Measurements from ENCODE around the gene E2F1.
"Not testable (repeated sequence)": the region's sequence is repeated elsewhere in the genome, so short reads cannot be mapped to it uniquely, and the experiment has no call there.

The E2F1 gene

DNA sequence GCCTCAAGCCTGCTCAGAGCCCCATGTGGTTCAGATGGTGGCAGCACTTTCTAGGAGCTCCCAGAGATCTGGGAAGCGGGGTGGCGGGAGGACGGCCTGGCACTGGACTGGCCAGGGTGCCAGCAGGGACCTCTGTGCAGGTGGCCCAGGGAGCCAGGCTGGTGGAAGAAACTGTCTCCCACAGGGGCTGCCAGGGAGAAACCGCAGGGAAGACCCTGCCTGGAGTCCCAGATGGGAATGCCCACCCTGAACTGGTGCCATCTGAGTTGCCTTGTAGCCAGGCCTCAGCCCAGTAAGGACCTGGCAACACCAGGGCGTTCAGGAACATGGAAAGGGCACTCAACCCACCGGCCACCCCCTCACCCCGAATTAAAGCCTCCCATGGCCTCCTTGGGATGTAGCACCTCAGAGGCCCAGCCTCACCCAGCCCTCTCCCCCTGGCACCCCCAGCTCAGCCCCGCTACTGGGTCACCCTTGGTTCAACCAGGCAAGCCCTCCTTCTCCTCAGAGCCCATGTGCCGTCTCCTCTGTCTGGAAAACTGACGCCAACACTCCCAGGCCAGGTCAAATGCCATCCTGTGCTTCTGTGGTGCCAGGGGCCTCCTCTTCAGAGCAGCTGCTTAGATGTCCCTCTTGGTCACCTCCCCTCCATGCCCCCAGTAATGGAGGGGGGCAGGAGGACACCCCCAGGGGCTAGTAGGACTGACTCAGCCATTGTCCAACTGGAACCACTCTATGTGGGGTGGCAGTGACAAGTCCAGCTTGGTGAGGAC, 30.0 kb downstream of the E2F1 start:
- no peak for DNase-seq

DNA sequence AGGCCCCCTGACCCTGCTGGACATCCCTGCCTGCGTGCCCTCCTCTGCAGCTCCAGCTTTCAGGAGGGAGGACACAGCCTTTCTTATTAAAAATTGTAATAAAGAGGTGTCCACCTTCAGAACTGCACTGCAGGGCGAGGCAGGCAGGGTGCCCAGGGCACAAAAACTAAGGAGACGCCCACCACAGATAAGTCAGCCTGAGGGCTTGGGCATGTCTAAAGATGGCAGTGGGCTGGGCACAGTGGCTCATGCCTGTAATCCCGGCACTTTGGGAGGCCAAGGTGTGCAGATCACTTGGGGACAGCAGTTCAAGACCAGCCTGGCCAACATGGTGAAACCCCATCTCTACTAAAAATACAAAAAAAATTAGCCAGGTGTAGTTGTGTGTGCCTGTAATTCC, 31.0 kb downstream of the E2F1 start:
- DNase-seq = no peak

DNA sequence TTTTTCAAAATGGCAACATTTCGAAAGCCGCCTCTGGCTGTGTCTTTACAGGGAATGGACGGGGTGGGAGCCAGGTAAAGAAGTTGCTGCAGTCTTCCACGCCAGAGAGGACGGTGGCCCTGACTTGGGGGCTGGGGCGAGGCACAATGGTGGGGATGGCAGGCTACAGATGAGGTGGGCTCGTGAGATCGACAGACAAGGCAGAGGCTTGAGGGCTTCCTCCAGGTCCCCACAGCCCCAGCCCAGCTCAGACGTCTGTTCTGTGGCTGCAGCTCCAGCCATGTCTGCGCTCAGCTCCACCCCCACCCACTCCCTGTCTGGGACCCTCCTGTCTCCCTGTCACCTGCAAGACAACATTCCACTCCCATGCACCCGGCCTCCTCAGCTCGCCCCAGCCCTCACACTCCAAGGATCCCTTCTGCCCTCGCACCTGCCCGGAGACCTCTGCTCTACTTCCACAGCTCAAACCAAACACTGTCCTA, 31.5 kb downstream of the E2F1 start:
- no peak for DNase-seq

DNA sequence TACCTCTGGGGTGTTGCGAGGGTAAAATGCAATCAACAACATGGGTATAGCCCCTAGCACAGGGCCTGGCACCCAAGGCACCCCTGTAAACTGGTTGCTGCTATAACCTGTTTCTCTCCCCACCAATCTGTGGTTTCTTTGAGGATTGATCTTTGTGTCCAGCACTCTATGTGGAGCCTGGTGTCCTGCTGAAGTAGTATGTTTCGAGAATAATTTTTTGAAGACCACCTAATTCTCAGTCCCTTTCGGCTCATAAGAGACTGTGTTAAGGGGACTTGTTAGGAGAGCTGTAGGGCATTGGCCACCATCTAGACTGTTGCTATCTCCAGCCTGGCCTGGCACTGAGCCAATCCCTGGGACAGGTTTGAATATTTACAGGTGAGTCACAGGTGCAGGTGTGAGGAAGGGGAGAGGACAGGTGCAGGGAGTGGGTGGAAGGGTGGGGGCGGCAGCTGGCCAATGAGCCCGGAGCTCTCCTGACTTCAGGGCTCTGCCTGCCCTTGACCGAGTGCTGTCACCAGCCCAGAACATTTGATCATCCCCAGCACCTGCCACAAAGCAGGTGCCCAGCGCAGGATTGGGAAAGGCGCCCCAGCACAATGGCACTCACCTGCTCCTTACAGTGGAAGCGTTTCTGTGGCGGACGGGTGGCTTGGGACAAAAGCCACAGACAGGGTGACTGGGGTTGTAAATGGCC, 32.1 kb downstream of the E2F1 start:
- DNase-seq = peak; percentile 99

DNA sequence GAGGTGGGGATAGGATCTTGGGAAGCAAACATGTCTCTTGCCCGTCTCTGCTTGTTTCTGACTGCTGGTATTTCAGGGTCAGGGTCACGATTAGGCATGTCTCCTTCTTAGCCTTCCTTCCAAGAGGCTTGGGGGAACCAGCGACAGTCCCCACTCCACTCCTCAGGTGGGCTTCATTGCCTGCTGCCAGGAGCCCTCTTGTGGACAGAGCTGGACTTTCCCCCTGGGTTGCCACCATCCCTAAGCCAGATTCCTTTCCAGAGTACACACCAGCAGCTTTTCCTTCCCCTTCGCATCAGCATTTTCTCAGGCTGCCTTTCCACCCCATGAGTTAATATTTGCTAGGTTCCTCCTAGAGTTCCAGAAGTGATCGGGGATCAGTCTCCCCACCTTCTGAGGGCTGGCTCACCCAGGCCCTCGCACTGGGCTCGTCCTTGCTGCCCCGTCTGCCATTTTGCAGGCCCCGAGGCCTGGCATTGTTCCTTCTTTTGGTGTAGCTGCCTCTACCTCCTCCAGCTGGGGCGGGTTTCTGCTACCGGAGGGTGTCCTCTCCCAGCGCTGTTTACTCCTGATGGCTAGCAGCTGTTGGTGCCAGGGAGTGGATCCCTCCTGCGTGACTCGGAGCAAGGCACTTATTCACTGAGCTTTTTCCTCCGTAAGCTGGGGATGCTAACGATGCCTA, 32.8 kb downstream of the E2F1 start:
- DNase-seq = peak; percentile 82

DNA sequence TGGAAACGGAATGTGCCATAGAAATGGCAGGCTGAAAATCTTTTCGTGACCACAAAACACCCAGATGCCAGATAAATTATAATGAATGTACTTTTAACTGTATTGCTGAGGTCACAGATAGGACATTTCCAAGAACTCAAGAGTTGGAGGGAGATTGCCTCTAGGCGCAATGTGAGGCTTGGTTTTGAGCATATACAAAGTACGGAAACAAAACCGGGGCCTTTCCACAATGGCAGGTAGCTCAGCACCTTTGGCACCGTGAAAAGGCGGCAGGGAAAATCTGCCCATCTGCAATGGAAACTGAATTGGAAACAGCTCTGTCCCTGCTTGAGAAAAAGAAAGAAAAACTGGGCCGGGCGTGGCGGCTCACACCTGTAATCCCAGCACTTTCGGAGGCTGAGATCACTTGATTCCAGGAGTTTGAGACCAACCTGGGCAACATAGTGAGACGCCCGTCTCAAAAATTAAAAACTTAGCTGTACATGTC, 34.6 kb downstream of the E2F1 start:
- no peak for DNase-seq

DNA sequence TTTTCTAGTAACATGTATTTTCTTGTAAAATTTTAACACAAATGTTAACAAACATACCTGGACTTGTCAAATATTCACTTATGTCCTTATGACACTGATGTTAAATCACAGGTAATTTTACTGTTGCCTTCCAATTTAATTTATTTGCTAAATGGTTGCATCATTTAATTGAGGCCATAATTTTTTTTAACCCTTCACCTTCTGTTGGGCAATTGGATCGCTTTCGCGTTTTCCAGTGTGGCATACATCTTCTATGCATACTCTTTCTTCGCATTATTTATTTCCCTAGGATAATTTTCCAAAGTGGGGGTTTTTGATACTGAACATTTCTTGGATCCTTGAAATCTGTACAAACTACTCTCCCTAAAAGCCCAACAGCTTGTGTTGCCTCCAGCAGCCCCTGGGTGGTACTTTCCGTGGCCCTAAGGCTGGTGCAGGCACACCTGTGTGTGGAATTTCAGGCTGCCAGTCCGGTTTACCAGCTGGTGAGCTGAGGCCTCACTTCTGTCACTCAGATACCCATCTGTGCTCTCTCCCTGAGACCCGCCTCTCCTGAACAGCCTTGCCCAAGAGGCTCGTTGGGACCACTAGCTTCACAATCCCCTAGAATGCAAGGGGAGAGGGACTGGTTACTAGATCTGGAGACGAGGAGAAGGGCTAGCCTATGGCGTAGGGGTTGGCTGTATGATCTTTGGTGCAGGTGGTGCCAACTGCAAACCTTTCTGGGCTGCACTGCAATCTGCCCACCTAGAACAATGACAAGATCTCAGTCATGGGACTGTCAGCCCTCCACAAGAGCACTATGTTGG, 35.2 kb downstream of the E2F1 start:
- peak; percentile 50 for DNase-seq

DNA sequence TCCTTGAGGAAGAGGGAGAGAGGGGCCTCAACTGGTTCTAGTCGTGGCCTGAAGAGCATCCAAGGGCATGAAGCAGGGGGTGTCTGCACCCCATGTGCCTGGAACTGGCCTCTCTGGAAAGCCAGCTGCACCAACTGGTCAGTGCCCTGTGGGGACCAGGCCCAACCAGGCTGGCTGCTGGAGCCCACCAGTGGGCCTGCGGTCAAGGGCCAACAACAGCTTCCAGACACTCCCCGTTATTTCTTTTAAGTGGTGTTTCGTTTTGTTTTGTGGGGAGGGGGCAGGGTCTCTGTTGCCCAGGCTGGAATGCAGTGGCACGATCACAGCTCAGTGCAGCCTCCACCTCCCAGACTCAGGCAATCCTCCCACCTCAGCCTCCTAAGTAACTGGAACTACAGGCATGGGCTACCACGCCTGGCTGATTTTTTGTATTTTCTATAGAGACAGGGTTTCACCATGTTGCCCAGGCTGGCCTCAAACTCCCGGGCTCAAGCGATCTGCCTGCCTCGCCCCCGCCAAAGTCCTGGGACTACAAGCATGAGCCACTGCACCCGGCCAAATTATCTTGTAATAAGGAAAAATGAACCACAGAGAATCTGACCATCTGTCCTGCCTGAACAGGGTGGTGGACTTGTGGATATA, 36.0 kb downstream of the E2F1 start:
- DNase-seq = no peak

DNA sequence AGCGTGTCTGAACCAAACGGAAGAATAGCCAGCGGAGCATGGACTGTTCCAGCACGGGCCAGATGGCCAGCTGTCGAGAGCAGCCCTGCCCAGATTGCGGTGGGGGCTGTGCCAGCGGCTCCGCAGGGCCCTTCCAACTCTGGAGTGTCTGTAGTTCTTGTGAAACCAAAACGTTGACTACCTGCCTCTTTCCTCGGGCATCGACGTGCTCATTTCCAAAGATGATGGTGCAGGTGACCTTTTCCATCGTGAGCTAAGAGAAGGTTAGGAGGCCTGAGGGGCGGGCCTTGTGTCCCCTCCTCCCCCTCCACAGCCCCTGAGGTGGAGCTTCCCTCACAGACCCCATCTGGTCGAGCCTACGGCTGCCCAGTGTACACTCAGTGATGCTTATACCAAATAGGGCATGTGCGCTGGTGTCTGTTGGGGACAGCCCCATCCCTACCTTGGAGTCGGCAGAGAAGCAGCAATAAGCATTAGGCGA, 36.9 kb downstream of the E2F1 start:
- peak; percentile 61 for DNase-seq

DNA sequence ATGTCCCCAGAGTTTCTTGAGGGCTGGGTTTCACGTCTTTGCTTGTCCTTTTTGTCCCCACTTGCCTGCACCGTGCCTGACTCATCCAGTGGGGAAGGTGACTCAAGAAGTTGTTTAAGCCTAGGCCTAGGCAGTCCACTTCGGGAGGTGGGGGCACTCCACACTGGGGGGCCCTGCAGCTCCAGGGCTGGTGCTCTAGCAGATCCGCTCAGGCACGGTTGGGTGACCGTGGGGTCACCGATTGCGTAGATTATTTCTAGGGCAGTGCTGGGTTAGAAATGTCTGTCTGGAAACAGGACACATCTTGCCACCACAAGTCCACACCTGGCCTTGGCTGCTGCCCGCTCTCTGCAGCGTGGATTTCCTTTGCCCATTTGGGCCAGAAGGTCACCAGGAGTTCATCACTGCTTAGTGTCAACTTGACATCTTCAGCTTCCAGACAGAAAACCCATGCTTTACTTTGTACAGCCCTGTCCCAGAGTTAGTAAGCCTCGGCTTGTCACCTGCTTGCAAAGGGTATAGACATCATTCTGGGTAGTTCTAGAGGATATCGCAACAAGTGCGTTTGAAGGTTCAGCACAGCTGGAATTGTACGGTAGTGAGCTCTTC, 37.7 kb downstream of the E2F1 start:
- DNase-seq = no peak

DNA sequence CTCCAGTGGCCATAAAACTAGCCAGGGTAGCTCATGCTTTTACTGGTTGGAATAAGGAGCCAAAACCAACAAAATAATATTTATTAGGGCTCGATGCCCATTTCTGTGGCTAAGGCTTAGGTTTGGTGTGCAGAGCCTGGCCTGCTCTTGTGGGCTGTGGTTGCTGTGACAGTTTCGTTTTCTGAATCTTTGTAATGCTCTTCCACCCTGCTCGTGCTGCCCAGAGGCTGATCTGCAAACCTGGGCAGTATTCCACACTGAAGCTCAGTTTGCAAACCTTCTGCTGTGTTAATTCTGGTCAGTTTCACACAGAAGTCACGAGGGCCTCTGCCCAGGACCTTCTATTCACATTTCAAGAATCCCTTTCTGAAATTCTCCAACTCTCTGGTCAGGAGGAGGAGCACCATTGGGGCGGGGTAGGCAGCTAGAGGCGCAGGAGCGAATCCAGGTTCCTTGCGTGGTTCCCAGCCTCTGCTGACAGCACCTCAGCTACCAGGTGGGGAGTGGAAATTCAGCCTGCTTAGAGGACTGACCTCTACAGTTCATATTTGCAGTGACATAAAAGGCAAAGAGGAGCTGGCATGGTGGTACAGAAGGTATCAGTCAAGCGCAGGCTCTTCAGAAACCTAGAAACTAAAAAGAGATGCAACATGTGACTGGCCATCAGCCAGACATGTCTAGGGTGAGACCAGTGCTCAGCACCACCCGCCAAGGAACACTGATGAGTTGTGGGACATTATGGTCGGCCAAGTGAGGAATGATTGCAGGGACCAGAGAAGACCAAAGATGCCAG, 38.4 kb downstream of the E2F1 start:
- DNase-seq = no peak

DNA sequence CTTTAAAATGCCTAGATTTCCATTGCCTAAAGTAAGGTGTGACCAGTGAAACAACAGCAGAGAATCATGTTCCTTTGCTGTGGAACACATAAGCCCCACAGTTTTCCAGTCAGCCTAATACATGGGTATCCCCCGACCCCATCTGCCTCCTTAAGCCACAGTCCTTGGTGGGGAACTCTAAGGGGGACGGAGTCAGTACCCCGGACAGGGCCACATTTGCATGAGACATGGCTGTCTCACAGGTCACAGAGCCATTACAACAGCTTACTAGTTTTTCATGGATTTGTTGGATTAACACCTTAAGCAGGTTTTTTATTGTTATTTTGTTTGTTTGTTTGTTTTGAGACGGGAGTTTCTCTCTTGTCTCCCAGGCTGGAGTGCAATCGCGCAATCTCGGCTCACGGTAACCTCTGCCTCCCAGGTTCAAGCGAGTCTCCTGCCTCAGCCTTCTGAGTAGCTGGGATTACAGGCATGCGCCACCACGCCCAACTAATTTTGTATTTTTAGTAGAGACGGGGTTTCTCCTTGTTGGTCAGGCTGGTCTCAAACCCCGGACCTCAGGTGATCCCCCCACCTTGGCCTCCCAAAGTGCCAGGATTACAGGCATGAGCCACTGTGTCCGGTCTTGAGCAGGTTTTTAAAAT, 39.1 kb downstream of the E2F1 start:
- not testable (repeated sequence) for DNase-seq

DNA sequence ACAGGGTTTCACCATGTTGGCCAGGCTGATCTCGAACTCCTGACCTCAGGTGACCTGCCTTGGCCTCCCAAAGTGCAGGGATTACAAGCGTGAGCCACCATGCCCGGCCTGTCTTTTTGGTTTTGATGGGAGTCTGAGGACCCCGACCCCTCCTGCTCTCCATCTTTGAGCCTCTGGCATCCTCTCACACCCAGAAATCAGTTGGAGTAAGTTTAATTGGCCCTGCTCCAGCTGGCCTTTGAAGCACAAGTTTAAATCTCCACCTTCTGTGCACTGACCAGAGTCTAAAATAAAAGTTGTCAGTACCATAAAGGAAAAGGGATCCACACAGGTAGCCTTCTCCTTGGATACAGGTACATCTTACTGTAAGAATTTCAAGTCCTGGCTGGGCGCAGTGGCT, 40.0 kb downstream of the E2F1 start:
- DNase-seq = no peak

DNA sequence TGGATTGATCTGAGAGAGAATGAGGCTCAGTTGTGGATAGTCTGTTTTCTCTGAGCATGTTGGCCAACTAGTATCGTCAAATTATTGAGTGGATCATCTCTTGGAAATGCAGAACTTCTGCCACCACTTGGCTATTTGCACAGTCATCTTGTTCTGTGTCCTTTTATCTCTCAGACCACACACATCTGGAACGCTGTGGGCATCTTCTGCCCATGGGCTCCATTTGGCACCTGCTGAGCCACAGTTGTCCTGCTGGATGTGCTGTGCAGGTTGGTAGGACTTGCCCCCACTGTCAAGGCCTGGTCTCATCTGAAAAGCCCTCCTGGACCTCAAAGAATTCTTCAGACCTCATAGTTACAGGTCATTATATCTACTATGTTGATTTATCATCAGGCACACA, 40.8 kb downstream of the E2F1 start:
- DNase-seq = no peak

DNA sequence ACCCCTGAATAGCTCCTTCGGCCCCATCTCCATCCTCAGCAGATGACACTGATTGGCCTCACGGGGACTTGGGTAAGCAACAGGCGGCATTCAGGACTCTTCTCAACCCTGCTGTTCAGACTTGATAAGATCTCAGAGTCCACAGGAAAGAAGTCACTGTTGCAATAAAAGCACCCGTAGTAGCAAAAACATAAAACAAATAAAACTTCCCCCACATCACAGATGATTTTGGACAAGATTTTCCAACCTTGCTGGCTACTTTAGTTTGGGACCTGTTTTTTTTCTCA, 41.2 kb downstream of the E2F1 start:
- DNase-seq = no peak

DNA sequence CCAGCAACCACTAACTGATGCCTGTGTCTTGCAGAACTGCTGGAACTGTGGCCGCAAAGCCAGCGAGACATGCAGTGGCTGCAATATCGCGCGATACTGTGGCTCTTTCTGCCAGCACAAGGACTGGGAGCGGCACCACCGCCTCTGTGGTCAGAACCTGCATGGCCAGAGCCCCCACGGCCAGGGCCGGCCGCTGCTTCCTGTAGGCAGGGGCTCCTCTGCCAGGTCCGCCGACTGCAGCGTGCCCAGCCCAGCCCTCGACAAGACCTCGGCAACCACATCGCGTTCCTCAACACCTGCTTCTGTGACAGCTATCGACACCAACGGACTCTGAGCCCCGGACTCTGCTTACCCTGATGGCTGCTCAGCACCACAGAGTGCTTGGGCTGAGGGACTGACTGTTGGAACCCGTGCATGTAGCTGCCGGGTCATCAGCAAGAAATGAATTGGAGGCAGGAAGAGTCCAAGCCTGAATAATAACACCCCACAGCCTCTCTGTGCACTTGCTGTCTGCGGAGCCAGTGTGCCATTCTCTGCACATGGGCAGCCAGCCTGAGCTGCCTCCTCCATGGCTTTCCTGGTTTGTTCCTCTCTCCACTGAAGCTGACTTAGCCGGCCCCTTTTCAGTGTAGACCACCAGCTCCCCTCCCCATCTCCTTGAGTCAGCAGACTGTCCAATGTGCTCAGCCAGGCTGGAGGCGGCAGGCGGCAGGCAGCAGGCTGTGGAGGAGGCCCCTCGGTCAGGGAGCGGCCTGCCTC, 41.7 kb downstream of the E2F1 start:
- DNase-seq = no peak

DNA sequence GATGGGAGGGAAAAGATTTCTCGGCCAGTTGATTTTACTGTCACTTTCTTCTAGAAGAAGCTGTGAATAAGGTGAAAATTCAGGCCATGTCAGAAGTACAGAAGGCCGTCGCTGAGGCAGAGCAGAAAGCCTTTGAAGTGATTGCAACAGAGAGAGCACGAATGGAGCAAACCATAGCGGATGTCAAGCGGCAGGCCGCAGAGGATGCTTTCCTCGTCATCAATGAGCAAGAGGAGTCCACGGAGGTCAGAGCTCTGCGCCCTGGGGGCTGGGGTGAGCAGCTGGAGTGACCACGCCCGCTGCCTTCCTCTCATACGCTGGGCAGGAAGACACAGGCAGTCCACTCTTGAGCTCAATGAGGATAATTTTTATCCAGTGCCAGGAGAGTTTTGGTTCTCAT, 45.9 kb downstream of the E2F1 start:
- no peak for DNase-seq

DNA sequence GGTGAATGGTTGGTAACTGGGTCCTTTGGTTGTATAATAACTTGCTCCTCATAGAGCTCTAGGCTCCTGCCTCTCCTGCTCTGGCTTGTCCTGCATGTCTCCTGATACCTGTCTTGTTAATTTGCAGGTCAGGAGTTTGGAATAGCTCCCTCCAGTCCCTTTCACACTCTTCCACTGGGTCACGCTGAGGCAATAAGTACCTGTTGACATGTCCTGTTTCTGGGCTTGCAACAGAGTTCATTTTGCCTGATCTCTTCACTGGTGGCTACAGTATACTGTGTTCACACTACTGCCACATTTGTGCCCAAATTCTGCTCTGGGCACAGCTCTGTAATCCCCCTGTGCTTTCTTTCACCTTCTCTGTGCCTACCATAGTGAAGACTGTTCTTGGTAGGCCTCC, 49.4 kb downstream of the E2F1 start:
- no peak for DNase-seq

DNA sequence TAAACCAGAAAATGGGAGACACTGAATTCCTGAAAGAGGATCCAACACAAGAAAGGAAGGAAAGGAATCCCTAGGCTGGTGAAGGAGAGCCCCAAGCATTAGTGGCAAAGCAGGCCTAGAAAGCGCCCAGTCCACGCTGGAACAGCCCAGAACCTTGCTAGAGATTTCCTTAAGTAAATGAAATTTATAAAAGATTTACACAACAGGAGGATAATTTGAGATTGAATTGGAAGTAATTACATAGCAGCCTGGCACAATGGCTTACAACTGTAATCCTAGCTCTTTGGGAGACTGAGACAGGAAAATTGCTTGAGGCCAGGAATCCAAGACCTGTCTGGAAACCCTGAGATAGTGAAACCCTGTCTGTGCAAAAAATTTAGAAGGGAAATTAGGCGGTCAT, 50.8 kb downstream of the E2F1 start:
- DNase-seq = no peak

DNA sequence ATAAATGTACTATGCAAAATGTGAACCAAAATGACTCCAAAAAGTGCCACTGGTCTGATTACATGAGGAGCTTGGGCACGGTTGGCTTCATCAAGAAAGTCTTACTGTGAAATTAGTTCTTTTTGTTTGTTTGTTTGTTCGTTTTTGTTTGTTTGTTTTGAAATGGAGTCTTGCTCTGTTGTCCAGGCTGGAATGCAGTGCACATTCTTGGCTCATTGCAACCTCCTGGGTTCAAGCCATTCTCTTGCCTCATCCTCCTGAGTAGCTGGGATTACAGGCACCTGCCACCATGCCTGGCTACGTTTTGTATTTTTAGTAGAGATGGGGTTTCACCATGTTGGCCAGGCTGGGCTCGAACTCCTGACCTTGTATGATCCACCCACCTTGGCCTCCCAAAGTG, 54.3 kb downstream of the E2F1 start:
- DNase-seq = not testable (repeated sequence)
